Measurements from ENCODE around the gene NLRP4. TPM values are rescaled to one million over a fixed set of nuclear protein-coding genes. Genes with fewer than 3 reads are reported as not detected.

The NLRP4 gene
- total and polyA plus RNA-seq, 2 of the 8 experiments (the other 6 are each of a cell fraction or from before 2014, with no cell fraction given), result not detected

DNA sequence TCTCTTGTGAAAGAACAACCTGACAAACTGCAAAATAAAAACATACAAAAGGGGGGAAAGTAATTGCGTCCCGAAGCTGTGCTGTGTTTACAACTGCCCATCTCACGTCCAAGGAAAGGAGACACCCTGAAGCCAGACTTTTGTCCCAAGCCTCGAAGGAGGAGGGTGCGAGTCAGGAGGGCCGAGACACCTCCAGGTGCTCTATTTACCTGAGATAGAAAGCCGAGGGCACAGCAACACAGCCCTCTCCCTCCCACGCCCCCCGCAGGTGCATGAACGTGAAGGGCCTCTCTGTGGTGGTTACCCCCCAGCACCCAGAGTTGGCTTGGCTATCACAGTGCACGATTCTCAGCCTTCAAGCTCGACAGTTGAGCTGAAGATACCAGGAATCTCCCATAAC is 62.6 kb downstream of the NLRP4 start:
- Histone ChIP-seq H3K4me1 (replicated peaks in 1 of 4; ENCODE audit: control insufficient read depth in 3 of 4, insufficient read depth in 4 of 4, low read length in 3 of 4) (no peaks in the 10 kb centered on the region), H3K14ac (ENCODE audit: insufficient read length) (no peak overlapping the region), H3K56ac (replicated peaks; ENCODE audit: insufficient read length, low read depth, low read length) (no peak overlapping the region), H3K9ac (replicated peaks in 1 of 4; ENCODE audit: extremely low read depth in 1 of 4, low read depth in 3 of 4, low read length in 3 of 4) (no peak overlapping the region), H2AK5ac (ENCODE audit: low read depth, low read length) (no peak overlapping the region), H3K27me3 (replicated peaks in 1 of 4; ENCODE audit: control insufficient read depth in 3 of 4, extremely low read depth in 1 of 4, insufficient read depth in 3 of 4, low read length in 3 of 4) (no peaks in the 10 kb centered on the region), H4K5ac (ENCODE audit: insufficient read length, low read depth, low read length) (no peak overlapping the region), H3K4ac (replicated peaks; ENCODE audit: insufficient read length, low read depth, low read length) (no peak overlapping the region), H4K91ac (replicated peaks; ENCODE audit: insufficient read length, low read length) (no peak overlapping the region), H4K20me1 (replicated peaks in 1 of 2; ENCODE audit: control insufficient read depth in 1 of 2, insufficient read depth in 2 of 2, low read length in 2 of 2) (no peaks in the 10 kb centered on the region), H3K4me2 (ENCODE audit: insufficient read depth in 1 of 2, low read depth in 2 of 2, low read length in 2 of 2) (no peak overlapping the region), H3K23ac (ENCODE audit: insufficient read length) (no peak overlapping the region), H3K79me2 (ENCODE audit: control insufficient read depth in 1 of 2, insufficient read depth in 2 of 2, low read length in 2 of 2) (no peaks in the 10 kb centered on the region), H2BK12ac (ENCODE audit: low read depth, low read length) (no peak overlapping the region), H3K79me1 (ENCODE audit: low read depth, low read length) (no peaks in the 10 kb centered on the region), H2BK120ac (replicated peaks; ENCODE audit: low read depth, low read length) (no peak overlapping the region), H3K36me3 (ENCODE audit: control insufficient read depth in 2 of 4, insufficient read depth in 4 of 4, low read length in 3 of 4) (no peaks in the 10 kb centered on the region), H3K18ac (ENCODE audit: extremely low read depth, low read length) (no peak overlapping the region), H3K4me3 (ENCODE audit: extremely low read depth in 1 of 4, insufficient read depth in 2 of 4, low read depth in 3 of 4, low read length in 4 of 4) (no peak overlapping the region), H3K9me3 (ENCODE audit: insufficient read depth in 2 of 2, low read depth in 1 of 2, low read length in 1 of 2) (peaks cover 64 to 75% of the 10 kb centered on the region in 2 experiments), H2BK15ac (ENCODE audit: low read length) (no peak overlapping the region), H2AFZ (ENCODE audit: low read length) (no peak overlapping the region), H4K8ac (ENCODE audit: extremely low read depth, insufficient read depth, low read length) (no peak overlapping the region), H2BK5ac (ENCODE audit: low read depth, low read length) (no peak overlapping the region), H3K23me2 (ENCODE audit: low read depth, low read length) (no peaks in the 10 kb centered on the region), H3K27ac (ENCODE audit: low read depth, low read length) (no peak overlapping the region), H2BK20ac (ENCODE audit: low read length) (no peak overlapping the region)
- no peak for FAIRE-seq
- no peak for DNase-seq (ENCODE audit: low read depth in 1 of 2, low spot score in 2 of 2)
- ChIA-PET CTCF (ENCODE audit: partially characterized antibody) (no interaction called here), POLR2A (ENCODE audit: partially characterized antibody) (no interaction called here)
- 88% methylated on average over 9 of the region's 12 CpGs; no CpG with 5 or more reads in 1 of the 2 experiments for WGBS, 2 experiments (ENCODE audit: extremely low coverage in 1 of 2, insufficient coverage in 1 of 2, insufficient read length in 1 of 2, insufficient replicate concordance in 2 of 2, low coverage in 1 of 2, low lambda C conversion rate in 2 of 2, missing lambda C conversion rate in 1 of 2)
- TF ChIP-seq RBBP5 (IDR thresholded peaks at IDR 0.05; ENCODE audit: borderline replicate concordance, low read depth, low read length) (no peak), HDAC6 (IDR thresholded peaks at IDR 0.05; ENCODE audit: low read depth, low read length) (no peak), BRCA1 (IDR thresholded peaks at IDR 0.05; ENCODE audit: low read depth, low read length) (no peak), SIX5 (IDR thresholded peaks at IDR 0.05; ENCODE audit: low read depth, low read length) (no peak), JUND (IDR thresholded peaks at IDR 0.05; ENCODE audit: low read length) (no peak), TAF1 (IDR thresholded peaks at IDR 0.05; ENCODE audit: low read depth, low read length) (no peak), KDM4A (IDR thresholded peaks at IDR 0.05; ENCODE audit: low read depth, low read length, severe bottlenecking) (no peak), MAFK (IDR thresholded peaks at IDR 0.05; ENCODE audit: low read depth, low read length) (no peak)

Measured in H1 (cell line).